SK-N-SH (cell line): ENCODE results near the gene RRAD. TPM values are rescaled to one million over a fixed set of nuclear protein-coding genes. Genes with fewer than 3 reads are reported as not detected.

Source experiments
- CTCF ChIA-PET: fragments of 300-600, 350-600 bp; formaldehyde crosslinking; extraction: SDS; loops from one replicate; lab custom pipeline; 2021; lab: Yijun Ruan, JAX
- POLR2A ChIA-PET: fragments of 350-600 bp; sonication (Branson Sonifier 250); formaldehyde crosslinking; extraction: SDS; loops from one replicate; lab custom pipeline; 2020; ENCODE audit warnings: antibody characterized with exemption, inconsistent platforms; lab: Yijun Ruan, JAX
- DNase-seq: peaks from one replicate; pipeline ENCODE4 v3.0.0; 2012
- H2AFZ ChIP-seq: fragments of 200-600 bp; sonication (generic); 2 replicates; pipeline ENCODE4 v1.8.1; 2016; ENCODE audit warnings: antibody characterized with exemption, mild to moderate bottlenecking, low read depth
- H3F3A ChIP-seq: fragments of 200-600 bp; sonication (generic); replicated peaks from 2 replicates; pipeline ENCODE3; 2016; ENCODE audit warnings: antibody characterized with exemption, mild to moderate bottlenecking; ENCODE audit not compliant: insufficient read depth
- H3K27ac ChIP-seq, 2 experiments: fragments of 200-500 bp in 1 of 2; fragments of 200-600 bp in 1 of 2; sonication (Bioruptor generic) in 1 of 2; sonication (generic), shearing (Covaris generic) in 1 of 2; 2 replicates each; pipeline versions ENCODE4 v1.5.1 to v1.6.1; 2014 to 2016; ENCODE audit warnings: low read depth in 2 of 2, inconsistent platforms in 1 of 2, low read length in 1 of 2, mild to moderate bottlenecking in 1 of 2, mixed read lengths in 1 of 2
- H3K27me3 ChIP-seq: fragments of 200-600 bp; sonication (generic), shearing (Covaris generic); 2 replicates; pipeline ENCODE4 v1.6.1; 2016; ENCODE audit warnings: mixed run types; ENCODE audit not compliant: insufficient read depth
- H3K36me3 ChIP-seq, 2 experiments: fragments of 200-500 bp in 1 of 2; fragments of 200-600 bp in 1 of 2; sonication (Bioruptor generic) in 1 of 2; sonication (generic) in 1 of 2; replicated peaks in 1 of 2; 2 replicates each; pipeline versions ENCODE3 to v1.5.1; 2014 to 2016; ENCODE audit warnings: low read length in 1 of 2, mild to moderate bottlenecking in 1 of 2; ENCODE audit not compliant: insufficient read depth in 2 of 2, control insufficient read depth in 1 of 2
- H3K4me1 ChIP-seq, 2 experiments: fragments of 200-500 bp in 1 of 2; fragments of 200-600 bp in 1 of 2; sonication (Bioruptor generic) in 1 of 2; sonication (generic), shearing (Covaris generic) in 1 of 2; 2 replicates each; pipeline versions ENCODE4 v1.5.1 to v1.6.1; 2014 to 2016; ENCODE audit warnings: low read depth in 1 of 2, low read length in 1 of 2, mixed run types in 1 of 2; ENCODE audit not compliant: insufficient read depth in 2 of 2, control insufficient read depth in 1 of 2
- H3K4me2 ChIP-seq: fragments of 200-600 bp; sonication (generic), shearing (Covaris generic); 2 replicates; pipeline ENCODE4 v1.6.1; 2017; ENCODE audit warnings: mixed run types
- H3K4me3 ChIP-seq, 2 experiments: fragments of 200-500 bp in 1 of 2; fragments of 200-600 bp in 1 of 2; sonication (Bioruptor generic) in 1 of 2; sonication (generic), shearing (Covaris generic) in 1 of 2; 2 replicates each; pipeline versions ENCODE4 v1.5.1 to v1.8.1; 2014 to 2016; ENCODE audit warnings: low read depth in 2 of 2, inconsistent platforms in 1 of 2, low read length in 1 of 2, mild to moderate bottlenecking in 1 of 2, mixed read lengths in 1 of 2, moderate library complexity in 1 of 2
- H3K79me2 ChIP-seq: fragments of 200-600 bp; sonication (generic); 2 replicates; pipeline ENCODE4 v1.8.1; 2017; ENCODE audit warnings: mild to moderate bottlenecking; ENCODE audit not compliant: insufficient read depth
- H3K9ac ChIP-seq: fragments of 200-600 bp; sonication (generic); 2 replicates; pipeline ENCODE4 v1.6.1; 2017; ENCODE audit warnings: mixed run types
- H3K9me2 ChIP-seq: fragments of 200-600 bp; sonication (generic); 2 replicates; pipeline ENCODE4 v1.6.1; 2017; ENCODE audit warnings: mixed run types
- H3K9me3 ChIP-seq: fragments of 200-600 bp; sonication (generic); 2 replicates; pipeline ENCODE4 v1.6.1; 2017; ENCODE audit warnings: mixed run types, mild to moderate bottlenecking, moderate library complexity
- H4K20me1 ChIP-seq: fragments of 200-600 bp; sonication (generic); 2 replicates; pipeline ENCODE4 v1.6.1; 2017; ENCODE audit warnings: mild to moderate bottlenecking, mixed run types; ENCODE audit not compliant: insufficient read depth
- ELF1 ChIP-seq: IDR thresholded peaks from 2 replicates; pipeline ENCODE4 v1.4.0; 2012
- FOSL2 ChIP-seq: IDR thresholded peaks from 2 replicates; pipeline ENCODE4 v1.4.0; 2012; ENCODE audit warnings: low read depth, mild to moderate bottlenecking, moderate library complexity, borderline replicate concordance
- FOXJ3 ChIP-seq: sonication (generic); formaldehyde crosslinking; IDR thresholded peaks from 2 replicates; pipeline ENCODE4 v1.5.1; 2020; ENCODE audit warnings: mild to moderate bottlenecking, missing genetic modification reagents
- FOXM1 ChIP-seq: IDR thresholded peaks from 2 replicates; pipeline ENCODE4 v1.4.0; 2012; ENCODE audit warnings: low read depth, mild to moderate bottlenecking
- GATA2 ChIP-seq: sonication (generic); formaldehyde crosslinking; IDR thresholded peaks from 2 replicates; pipeline ENCODE4 v1.5.0; 2020; ENCODE audit warnings: mild to moderate bottlenecking, missing genetic modification reagents
- POLR2AphosphoS5 ChIP-seq: IDR thresholded peaks from 2 replicates; pipeline ENCODE4 v1.6.1; 2012; ENCODE audit warnings: low read depth, low read length
- RAD21 ChIP-seq: IDR thresholded peaks from 2 replicates; pipeline ENCODE4 v1.6.1; 2012; ENCODE audit warnings: mild to moderate bottlenecking, low read length
- RCOR1 ChIP-seq: fragments of 150-350 bp; IDR thresholded peaks from 2 replicates; pipeline ENCODE4 v1.6.1; 2017; ENCODE audit warnings: antibody characterized with exemption, low read length
- YY1 ChIP-seq: IDR thresholded peaks from 2 replicates; pipeline ENCODE4 v1.4.0; 2012; ENCODE audit warnings: low read depth, mild to moderate bottlenecking
- WGBS: methylation state at CpG from one replicate; pipeline ENCODE4 v1.1.6; 2017; ENCODE audit warnings: low lambda C conversion rate; 5-methylcytosine and 5-hydroxymethylcytosine counted together
- polyA plus RNA-seq, 3 experiments: library from polyadenylated mRNA; depleted of rRNA; stranded (reverse); fragments of >200 nt; gene quantifications; 2 replicates each; pipeline ENCODE4 v1.2.3, GENCODE V29; 2012
- TF ChIP-seq, protein P1 (sequence below): IDR thresholded peaks from 2 replicates; pipeline ENCODE4 v1.6.1; 2012; ENCODE audit warnings: mild to moderate bottlenecking, low read depth, low read length, moderate library complexity
- TF ChIP-seq, protein P2 (sequence below): IDR thresholded peaks from 2 replicates; pipeline ENCODE4 v1.4.0; 2012; ENCODE audit warnings: low read depth, borderline replicate concordance
- TF ChIP-seq, protein P3 (sequence below): fragments of 150-350 bp; IDR thresholded peaks from 2 replicates; pipeline ENCODE4 v1.6.1; 2017; ENCODE audit warnings: antibody characterized with exemption, low read length, low read depth, borderline replicate concordance
- TF ChIP-seq, protein P4 (sequence below): IDR thresholded peaks from 2 replicates; pipeline ENCODE4; 2012

Gene RRAD
- polyA plus RNA-seq, 1 of the 3 experiments (the other 2 are of a cell fraction) = 9.3 TPM

DNA sequence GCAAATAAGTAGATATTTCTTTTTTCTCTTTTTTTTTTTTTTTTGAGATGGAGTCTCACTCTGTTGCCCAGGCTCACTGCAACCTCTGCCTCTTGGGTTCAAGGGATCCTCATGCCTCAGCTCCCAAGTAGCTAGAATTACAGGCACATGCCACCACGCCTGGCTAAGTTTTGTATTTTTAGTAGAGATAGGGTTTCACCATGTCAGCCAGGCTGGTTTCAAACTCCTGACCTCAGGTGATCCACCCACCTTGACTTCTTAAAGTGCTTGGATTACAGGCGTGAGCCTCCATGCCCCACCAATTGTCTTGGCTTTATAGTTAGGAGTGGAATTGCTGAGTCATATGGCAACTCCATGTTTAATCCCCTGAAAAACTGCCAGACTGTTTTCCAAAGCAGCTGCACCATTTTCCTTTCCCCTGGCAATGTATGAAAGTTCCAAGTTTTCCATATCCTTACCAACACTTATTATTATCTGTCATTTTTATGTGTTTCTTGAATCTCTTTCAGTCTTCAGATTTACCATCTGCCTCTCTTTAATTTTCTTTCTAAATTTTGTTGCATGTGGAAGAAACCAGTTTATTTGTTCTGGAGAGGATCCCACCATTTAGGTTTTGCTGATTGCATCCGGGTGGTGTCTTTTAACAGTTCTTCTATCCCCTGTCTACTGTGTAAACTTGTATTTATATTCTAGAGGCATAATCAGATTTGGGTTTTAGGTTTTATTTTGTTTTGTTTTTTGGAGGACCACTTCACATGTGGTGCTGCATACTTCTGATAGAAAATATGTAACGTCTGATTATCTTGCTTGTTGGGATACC, 25.8 kb upstream of the RRAD start:
- Histone ChIP-seq H3K79me2 (no peaks in the 10 kb centered on the region), H3K27me3 (no peaks in the 10 kb centered on the region), H3K36me3 (no peaks in the 10 kb centered on the region), H3K4me3 (no peak overlapping the region), H3K27ac (no peak overlapping the region), H3K4me1 (peaks cover 0 to 8% of the 10 kb centered on the region in 2 experiments; a peak in 1 of 4 replicates), H3K9me3 (no peaks in the 10 kb centered on the region; the same call in 1 of the 2 replicates), H2AFZ (no peak overlapping the region), H3K9me2 (no peaks in the 10 kb centered on the region), H3F3A (peaks cover 9% of the 10 kb centered on the region), H3K9ac (no peak overlapping the region), H3K4me2 (no peak overlapping the region), H4K20me1 (no peaks in the 10 kb centered on the region)
- TF ChIP-seq FOXJ3 (no peak), ELF1 (no peak), GATA2 (CRISPR knock-in tag) (no peak), FOXM1 (no peak), RCOR1 (no peak), FOSL2 (no peak), YY1 (no peak), POLR2AphosphoS5 (no peak), RAD21 (no peak)
- TF ChIP-seq, protein P1, sequence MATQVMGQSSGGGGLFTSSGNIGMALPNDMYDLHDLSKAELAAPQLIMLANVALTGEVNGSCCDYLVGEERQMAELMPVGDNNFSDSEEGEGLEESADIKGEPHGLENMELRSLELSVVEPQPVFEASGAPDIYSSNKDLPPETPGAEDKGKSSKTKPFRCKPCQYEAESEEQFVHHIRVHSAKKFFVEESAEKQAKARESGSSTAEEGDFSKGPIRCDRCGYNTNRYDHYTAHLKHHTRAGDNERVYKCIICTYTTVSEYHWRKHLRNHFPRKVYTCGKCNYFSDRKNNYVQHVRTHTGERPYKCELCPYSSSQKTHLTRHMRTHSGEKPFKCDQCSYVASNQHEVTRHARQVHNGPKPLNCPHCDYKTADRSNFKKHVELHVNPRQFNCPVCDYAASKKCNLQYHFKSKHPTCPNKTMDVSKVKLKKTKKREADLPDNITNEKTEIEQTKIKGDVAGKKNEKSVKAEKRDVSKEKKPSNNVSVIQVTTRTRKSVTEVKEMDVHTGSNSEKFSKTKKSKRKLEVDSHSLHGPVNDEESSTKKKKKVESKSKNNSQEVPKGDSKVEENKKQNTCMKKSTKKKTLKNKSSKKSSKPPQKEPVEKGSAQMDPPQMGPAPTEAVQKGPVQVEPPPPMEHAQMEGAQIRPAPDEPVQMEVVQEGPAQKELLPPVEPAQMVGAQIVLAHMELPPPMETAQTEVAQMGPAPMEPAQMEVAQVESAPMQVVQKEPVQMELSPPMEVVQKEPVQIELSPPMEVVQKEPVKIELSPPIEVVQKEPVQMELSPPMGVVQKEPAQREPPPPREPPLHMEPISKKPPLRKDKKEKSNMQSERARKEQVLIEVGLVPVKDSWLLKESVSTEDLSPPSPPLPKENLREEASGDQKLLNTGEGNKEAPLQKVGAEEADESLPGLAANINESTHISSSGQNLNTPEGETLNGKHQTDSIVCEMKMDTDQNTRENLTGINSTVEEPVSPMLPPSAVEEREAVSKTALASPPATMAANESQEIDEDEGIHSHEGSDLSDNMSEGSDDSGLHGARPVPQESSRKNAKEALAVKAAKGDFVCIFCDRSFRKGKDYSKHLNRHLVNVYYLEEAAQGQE = no peak
- TF ChIP-seq, protein P2, sequence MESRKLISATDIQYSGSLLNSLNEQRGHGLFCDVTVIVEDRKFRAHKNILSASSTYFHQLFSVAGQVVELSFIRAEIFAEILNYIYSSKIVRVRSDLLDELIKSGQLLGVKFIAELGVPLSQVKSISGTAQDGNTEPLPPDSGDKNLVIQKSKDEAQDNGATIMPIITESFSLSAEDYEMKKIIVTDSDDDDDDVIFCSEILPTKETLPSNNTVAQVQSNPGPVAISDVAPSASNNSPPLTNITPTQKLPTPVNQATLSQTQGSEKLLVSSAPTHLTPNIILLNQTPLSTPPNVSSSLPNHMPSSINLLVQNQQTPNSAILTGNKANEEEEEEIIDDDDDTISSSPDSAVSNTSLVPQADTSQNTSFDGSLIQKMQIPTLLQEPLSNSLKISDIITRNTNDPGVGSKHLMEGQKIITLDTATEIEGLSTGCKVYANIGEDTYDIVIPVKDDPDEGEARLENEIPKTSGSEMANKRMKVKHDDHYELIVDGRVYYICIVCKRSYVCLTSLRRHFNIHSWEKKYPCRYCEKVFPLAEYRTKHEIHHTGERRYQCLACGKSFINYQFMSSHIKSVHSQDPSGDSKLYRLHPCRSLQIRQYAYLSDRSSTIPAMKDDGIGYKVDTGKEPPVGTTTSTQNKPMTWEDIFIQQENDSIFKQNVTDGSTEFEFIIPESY = no peak
- TF ChIP-seq, protein P3, sequence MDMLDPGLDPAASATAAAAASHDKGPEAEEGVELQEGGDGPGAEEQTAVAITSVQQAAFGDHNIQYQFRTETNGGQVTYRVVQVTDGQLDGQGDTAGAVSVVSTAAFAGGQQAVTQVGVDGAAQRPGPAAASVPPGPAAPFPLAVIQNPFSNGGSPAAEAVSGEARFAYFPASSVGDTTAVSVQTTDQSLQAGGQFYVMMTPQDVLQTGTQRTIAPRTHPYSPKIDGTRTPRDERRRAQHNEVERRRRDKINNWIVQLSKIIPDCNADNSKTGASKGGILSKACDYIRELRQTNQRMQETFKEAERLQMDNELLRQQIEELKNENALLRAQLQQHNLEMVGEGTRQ = no peak
- TF ChIP-seq, protein P4, sequence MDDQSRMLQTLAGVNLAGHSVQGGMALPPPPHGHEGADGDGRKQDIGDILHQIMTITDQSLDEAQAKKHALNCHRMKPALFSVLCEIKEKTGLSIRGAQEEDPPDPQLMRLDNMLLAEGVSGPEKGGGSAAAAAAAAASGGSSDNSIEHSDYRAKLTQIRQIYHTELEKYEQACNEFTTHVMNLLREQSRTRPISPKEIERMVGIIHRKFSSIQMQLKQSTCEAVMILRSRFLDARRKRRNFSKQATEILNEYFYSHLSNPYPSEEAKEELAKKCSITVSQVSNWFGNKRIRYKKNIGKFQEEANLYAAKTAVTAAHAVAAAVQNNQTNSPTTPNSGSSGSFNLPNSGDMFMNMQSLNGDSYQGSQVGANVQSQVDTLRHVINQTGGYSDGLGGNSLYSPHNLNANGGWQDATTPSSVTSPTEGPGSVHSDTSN = no peak
- ChIA-PET CTCF (interaction anchor here (0.8 to 6.2 kb wide), 7 partner anchors 13 to 209 kb away, joined by 3 to 81 read pairs (median 3); partner anchors contain the start of gene CES3), POLR2A (no interaction called here)
- 72% methylated on average over 4 of the region's 4 CpGs for WGBS
- DNase-seq = no peak
